ENCODE measurements around the gene TAF1B.

DNA sequence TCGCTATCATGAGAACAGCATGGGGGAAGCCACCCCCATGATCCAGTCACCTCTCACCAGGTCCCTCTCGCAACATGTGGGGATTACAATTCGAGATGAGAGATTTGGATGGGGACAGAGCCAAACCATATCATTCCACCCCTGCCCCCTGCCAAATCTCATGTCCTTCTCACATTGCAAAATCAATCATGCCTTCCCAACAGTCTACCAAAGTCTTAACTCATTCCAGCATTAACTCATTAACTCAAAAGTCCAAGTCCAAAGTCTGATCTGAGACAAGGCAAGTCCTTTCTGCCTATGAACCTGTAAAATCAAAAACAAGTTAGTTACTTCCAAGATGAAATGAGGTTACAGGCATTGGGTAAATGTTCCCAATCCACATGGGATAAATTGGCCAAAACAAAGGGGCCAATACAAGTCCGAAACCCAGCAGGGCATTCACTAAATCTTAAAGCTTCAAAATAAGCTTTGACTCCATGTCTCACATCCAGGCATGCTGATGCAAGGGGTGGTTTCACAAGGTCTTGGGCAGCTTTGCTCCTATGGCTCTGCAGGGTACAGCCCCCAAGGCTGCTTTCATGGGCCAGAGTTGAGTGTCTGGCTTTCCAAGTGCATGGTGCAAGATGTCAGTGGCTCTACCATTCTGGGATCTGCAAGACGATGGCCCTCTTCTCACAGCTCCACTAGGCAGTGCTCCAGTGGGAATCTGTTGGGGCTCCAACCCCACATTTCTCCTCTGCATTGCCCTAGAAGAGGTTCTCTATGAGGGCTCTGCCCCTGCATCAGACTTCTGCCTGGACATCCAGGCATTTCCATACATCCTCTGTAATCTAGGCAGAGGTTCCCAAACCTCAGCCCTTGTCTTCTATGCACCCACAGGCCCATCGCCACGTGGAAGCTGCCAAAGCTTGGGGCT, 14.8 kb downstream of the TAF1B start:
- TF ChIP-seq, protein P1, sequence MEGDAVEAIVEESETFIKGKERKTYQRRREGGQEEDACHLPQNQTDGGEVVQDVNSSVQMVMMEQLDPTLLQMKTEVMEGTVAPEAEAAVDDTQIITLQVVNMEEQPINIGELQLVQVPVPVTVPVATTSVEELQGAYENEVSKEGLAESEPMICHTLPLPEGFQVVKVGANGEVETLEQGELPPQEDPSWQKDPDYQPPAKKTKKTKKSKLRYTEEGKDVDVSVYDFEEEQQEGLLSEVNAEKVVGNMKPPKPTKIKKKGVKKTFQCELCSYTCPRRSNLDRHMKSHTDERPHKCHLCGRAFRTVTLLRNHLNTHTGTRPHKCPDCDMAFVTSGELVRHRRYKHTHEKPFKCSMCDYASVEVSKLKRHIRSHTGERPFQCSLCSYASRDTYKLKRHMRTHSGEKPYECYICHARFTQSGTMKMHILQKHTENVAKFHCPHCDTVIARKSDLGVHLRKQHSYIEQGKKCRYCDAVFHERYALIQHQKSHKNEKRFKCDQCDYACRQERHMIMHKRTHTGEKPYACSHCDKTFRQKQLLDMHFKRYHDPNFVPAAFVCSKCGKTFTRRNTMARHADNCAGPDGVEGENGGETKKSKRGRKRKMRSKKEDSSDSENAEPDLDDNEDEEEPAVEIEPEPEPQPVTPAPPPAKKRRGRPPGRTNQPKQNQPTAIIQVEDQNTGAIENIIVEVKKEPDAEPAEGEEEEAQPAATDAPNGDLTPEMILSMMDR (conservative IDR thresholded peaks at IDR 0.05 in 1 of 2, IDR thresholded peaks at IDR 0.05 in 1 of 2; ENCODE audit: low read depth in 1 of 2, low read length in 2 of 2): no peak
- no peak for TF ChIP-seq EZH2 (IDR thresholded peaks at IDR 0.05; ENCODE audit: low read length, missing control alignments)
